GM21619 (cell line): ENCODE measurements around the gene RAB23.
"Not testable (repeated sequence)": the region's sequence is repeated elsewhere in the genome, so short reads cannot be mapped to it uniquely, and the experiment has no call there.

Experiments used
- ATAC-seq: cut with Tn5 transposase; IDR thresholded peaks from one replicate; pipeline ENCODE4 v1.9.1; 2021; ENCODE audit not compliant: unreplicated experiment

RAB23 gene

DNA sequence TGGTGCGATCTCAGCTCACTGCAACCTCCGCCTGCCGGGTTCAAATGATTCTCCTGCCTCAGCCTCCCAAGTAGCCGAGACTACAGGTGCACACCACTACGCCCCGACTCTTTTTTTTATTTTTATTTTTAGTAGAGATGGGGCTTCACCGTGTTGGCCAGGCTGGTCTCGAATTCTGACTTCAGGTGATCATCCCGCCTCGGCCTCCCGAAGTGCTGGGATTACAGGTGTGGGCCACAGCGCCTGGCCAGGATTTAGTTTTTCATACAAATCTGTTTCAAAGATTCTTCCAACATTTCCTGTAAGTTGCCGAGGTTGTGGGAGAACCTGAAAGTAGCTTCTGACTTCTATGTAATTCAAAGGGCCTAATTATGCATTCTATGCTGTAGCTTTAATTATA, 21.4 kb upstream of the RAB23 start:
- ATAC-seq, result not testable (repeated sequence)

DNA sequence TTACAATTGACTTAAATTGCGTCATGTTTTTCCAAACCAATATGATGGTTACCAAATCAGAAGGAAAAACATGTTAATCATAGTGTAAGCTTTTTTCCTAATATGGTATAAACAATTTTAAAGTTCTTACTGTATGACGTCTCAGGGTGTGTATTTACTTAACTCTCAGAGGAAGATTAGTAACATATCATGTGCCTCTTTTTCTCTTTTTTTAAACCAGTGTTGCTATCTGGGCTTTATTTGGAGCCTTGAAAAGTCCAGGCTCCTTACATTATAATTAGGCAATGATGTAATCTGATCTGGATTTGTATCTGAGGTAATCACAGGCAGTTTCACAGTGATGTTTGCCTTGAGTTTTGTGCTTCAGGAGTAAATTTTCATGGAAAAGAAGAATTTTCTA, 20.4 kb upstream of the RAB23 start:
- ATAC-seq, result no peak

DNA sequence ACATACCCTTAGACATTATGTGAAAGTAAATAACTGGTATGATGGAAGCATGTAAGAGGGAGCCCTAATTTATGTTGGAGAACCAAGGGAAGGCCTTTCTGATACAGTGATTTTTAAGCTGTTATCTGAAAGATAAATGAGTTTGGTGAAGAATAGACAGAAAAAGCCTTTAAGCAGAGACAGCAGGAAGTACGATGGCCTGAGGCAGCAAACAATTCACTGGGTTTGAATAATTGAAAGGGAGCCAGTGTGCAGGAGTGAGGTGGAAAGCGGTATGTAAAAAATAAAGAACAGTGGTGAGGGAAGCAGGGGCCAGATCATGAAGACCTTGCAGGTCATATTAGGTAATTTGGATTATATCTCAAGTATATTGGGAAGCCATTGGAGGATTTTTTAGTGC, 4.1 kb upstream of the RAB23 start:
- ATAC-seq, result no peak

DNA sequence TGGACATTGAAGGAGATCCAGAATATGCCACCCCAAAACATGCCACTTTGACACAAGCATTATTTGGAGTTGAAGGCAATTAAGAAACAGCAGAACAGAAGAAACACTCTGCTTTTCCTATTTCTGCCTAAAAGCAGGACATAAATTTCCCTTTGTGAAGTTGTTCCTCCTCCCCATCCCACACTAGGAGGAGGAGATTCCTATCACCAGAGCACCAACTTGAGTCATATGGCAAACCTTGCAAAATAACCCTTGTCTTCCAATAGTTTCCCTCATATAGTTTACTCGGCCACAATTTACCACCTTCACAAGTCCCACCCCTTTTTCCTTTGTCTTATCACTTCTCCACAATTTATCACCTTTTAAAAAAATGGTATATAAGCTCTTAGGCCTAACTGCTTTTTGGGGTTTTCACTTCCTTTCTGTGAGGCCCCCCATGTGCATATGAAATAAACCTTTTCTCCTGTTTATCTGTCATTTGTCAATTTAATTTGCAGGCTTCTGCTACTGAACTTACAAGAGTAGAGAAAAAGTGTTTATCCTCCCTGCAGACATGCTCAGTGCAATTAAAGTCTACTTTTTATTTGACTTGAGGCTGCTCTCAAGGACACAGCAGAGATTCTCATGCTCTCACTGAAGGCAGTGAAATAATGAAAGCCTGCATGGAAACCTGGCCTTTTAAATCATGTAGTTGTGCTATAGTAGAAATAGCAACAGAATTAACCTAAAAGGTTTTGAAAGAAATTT, 2.8 kb upstream of the RAB23 start:
- ATAC-seq, result no peak

- no peak for ATAC-seq
These were observed 603 bp upstream of the RAB23 start for GRCh38 chr6:57222743-57223077.

DNA sequence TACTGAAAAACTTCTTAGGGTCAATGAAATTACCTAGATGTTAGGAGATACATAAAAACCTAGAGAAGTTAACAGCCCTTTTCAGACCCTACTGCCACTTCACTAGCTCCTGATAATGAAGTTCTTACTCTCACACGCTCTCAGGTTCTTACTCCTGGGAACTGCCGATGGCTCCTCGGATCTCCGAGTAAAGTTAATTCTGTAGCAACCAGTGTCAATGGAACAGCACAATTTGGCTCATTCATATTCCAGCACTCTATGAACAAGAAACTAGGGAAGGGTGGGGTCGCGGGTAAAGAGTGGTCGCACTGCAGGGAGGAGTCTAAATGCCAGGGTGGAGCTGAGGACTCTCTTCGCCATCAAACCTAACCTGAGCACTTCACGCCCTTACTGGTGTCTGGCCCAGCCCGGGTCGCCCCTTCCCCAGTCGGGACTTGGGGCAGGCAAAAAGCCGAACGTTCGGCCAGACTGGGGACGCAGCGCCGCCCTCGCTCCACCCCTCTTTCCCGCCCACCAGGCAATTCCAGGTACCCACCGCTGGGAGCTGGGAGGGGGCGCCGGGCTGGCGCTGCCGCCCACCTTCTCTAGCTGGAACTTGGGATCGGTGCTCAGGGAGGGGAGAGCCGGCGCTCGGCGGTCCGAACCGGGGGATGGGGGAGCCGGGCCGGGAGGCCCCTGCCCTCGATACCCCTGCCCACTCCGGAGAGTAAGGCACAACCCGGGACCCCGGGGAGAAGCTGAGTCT, 744 bp downstream of the RAB23 start:
- ATAC-seq, result peak; percentile 71

DNA sequence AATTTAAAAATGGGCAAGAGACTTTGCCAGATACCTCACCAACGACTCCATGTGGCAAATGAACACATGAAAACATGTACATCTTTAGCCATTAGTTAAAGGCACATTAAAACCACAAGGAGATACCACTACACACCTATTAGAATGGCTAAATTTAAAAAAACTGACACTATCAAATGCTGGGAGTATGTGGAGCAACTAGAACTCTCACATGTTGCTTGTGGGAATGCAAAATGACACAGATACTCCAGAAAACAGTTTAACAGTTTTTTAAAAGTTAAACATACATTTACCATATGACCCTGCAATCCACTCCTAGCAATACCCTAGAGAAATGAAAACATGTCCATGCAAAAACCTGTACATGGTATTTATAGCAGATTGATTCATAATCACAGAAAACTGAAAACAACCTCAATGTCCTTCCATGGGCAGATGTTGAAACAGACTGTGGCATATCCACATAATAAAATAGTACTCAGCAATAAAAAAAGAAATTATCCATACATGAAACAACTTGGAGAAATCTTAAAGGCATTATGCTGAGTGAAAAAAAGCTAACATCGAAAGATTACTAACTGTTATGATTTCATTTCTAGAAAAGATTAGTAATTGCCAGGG, 1.9 kb downstream of the RAB23 start:
- no peak for ATAC-seq

DNA sequence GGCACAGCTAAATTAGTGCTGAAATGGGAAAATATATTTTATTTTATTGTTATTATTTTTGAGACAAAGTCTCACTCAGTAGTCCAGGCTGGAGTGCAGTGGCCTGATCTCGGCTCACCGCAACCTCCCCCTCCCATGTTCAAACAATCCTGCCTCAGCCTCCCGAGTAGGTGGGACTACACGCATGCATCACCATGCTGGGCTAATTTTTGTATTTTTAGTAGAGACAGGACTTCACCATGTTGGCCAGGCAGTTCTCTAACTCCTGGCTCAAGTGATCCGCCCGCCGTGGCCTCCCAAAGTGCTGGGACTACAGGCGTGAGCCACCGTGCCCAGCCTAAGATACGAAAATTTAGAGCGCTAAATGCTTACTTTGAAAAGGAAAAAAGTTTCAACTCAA, 4.8 kb downstream of the RAB23 start:
- no peak for ATAC-seq

GRCh38 chr6:57216235-57217101, 5.6 kb downstream of the RAB23 start:
- ATAC-seq, result no peak

DNA sequence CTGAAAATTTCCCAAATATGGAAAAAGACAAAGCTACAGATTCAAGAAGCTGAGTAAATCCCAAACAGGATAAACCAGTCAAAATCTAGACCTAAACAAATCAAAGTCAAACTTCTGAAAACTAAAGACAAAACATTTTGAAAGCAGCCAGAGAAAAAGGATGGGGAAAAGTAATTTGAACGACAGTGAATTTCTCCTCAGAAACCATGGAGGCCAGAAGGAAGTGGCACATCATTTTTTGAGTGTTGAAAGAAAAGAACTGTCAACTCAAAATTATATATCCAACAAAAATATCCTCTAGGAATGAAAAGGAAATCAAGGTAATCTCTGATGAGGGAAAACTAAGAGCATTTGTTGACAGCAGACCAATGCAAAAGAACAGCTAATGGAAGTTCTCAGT, 6.8 kb downstream of the RAB23 start:
- no peak for ATAC-seq

DNA sequence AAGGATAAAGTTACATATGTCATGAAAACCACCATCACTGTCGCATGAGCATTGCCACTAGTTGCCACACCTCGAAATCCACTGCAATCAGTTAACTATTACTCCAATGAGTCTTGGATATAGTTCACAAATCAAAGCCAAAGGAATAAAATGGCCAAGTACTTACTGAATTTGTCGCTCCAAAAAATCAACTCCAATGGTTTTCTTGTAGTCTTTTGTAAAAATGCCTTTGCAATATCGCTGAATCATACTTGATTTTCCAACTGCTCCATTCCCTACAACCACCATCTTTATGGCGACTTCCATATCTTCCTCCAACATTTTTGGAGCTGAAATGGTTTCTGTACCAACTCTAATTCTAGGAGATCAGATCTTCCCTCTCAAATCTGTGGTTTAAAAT, 12.0 kb downstream of the RAB23 start:
- no peak for ATAC-seq

DNA sequence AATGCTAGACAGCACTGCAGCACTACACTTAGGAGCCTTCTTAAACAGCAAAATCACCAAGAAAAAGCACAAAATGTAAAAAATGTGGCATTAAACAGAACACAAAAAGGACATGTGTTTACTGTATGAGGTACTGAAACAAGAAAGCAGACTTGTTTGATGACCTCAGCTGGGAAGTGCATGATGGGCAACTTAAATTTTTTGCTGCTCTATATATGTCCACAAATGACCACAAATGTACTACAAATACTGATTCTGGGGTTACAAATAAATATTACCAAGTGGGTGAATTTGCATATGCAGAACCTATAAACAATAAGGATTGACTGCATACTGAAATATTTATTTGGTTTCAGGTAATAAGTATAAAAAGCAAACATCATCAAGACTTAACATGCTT, 13.1 kb downstream of the RAB23 start:
- no peak for ATAC-seq

DNA sequence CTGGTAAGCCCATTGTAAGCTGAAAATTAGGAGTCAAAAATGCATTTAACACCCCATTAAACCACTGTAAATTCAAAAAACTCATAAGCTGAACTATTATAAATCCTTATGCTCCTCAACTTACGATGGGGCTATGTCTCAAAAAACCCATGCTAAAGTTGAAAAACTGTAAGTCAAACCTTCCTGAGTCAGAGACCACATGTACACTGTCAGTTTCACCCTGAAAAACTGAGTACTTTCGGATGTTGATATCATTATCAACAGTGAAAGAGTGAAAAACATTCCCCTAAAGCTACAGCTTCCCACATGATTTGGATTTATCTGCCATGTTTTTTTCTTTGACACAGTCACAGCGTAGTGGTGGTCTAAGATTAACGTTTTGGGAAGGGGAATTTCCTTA, 14.2 kb downstream of the RAB23 start:
- ATAC-seq, result no peak

DNA sequence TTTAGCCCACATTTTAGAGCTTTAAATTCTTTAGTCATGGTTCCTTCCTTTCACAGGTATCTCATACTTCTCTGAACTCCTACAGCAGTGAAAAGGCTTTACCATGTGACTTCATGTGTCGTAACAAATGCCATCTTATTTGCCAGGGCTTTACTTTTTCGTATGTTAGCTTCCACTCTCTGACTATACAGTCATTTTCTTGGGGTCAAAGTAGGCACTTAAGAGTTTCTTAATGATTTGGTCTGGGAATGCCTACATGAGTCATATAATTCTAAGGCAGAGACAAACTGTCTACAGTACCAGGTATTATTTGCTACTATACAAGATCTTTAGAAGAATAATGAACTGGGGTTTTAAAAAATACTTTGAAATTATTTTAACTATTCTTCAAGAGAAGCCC, 15.0 kb downstream of the RAB23 start:
- ATAC-seq, result no peak

DNA sequence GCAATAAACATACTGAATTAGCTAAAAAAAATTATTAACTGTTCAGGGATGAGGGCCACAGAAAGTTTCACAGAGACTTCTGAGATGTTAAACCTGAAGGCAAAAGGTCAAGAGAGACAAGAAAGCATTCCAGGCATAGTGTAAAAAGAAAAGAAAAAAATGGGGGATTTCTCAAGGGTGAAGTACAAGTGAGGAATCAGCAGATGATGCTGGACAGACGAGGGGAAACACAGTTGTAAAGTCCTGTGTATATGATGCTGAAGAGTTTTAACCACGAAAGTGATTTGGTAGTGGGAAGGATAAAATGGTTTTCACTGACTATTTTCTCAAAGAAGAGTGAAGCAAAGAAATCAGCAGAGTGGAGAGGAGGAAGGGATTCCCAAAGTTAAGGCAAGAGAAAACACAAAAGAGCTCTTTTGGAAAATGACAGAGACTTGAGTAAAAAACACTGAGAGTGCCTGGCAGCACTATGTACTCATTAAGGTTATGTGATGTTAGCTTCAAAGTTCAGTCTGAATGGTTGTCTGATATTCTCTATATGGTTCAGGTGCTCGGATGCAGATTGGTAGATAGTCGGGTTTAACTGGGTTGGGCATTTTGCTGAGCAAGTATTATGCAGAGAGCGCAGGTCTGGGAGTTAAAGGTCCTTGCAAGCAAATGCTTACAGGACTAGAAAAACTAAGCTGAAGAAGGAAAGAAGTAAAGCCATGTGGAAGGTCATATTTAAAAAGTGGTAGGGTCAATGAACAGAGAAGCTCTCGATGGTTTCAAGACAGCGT, 16.4 kb downstream of the RAB23 start:
- no peak for ATAC-seq

DNA sequence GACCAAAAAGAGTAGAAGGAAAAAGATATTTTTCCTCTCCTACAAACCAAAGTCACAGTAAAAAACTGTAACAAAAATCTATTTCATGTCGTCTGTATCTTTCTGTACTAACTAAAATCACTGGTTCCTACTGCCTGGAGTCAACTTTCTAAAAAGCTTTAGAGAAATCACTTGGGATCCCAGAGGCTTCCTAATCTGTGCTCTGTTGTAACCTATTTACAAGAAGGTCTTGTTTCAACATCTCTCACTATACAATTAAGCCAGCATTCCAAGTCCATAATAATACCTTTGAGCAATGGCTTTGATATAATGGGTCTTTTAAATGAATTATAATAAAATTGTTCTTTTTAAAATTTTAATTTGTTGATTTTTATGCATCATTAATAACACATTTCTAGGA, 20.4 kb downstream of the RAB23 start:
- ATAC-seq, result no peak

DNA sequence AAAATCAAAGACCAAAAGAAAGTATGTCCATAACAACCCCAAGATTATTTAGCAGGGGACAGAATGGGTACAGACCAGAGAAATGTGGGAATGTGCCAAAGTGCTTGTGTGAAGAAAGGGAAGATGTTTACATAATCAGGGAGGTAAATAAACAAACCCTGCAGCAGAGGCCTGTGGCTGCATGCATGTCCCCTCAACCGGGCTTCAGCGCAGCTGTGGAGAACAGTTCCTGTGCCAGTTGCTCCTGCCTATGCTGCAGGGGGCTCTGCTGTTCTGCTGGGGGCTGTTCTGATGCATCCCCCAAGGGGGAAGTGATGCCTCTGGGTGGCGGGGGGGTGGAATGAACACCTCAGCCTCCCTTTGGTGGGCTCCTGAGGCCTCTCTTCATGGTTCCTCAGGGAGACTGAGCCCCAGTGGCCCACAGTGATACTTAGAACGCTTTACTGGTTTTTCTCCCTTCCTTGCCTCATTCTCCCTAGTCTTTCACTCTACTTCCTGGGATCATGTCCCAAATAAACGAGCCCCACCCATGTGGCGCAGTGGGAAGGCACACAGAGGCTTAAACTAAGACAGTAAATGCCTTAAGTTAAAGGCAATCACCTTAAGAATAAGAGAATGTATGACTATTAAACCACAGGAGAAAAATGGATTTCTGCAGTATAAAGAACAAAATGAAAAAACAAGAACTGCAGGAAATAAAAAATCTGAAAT, 23.0 kb downstream of the RAB23 start:
- ATAC-seq, result no peak

DNA sequence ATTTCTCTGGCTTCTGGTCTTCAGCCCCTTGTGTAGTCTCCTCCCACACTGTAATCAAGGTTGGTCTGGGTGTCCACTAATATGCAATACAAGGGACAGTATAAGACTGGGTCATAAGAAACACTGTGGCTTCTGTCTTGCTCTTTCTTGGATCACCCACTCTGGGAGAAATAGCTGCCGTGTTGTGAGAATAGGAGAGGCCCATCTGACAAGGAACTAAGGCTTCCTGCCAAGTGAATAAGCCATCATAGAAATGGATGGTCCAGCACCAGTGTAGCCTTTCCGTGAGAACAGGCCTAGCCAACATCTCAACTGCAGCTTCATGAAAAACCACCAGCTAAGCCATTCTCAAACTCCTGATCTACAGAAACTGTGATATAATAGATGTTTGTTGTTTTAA, 26.6 kb downstream of the RAB23 start:
- ATAC-seq, result no peak

GRCh38 chr6:57193177-57193576, 28.9 kb downstream of the RAB23 start:
- no peak for ATAC-seq

- ATAC-seq, result no peak
These were observed 32.0 kb downstream of the RAB23 start for GRCh38 chr6:57190140-57190539.
